CD4-positive, alpha-beta memory T cell (primary cell): ENCODE data around the gene ZSCAN20. TPM values are rescaled to one million over a fixed set of nuclear protein-coding genes. Genes with fewer than 3 reads are reported as not detected.

ENCODE experiments used
- CTCF ChIA-PET: fragments of 350-600 bp; sonication (Branson Sonifier 250); formaldehyde crosslinking; loops from one replicate; lab custom pipeline; 2021; ENCODE audit warnings: inconsistent platforms; ENCODE audit not compliant: partially characterized antibody; lab: Charles Lee
- POLR2A ChIA-PET: fragments of 350-600 bp; sonication (Branson Sonifier 250); formaldehyde crosslinking; loops from one replicate; lab custom pipeline; 2021; ENCODE audit not compliant: partially characterized antibody; lab: Charles Lee
- DNase-seq, 5 donors: peaks; one replicate each; pipeline versions ENCODE4 v3.0.0 to v3.0.0-alpha.2; 2020 to 2022; ENCODE audit warnings: mixed read lengths in 1 of 5
- H3K27ac ChIP-seq: one replicate; pipeline ENCODE4 v1.7.0; 2013; ENCODE audit warnings: low read depth, low read length
- H3K27me3 ChIP-seq: 2 replicates; pipeline ENCODE4 v1.7.0; 2013; ENCODE audit warnings: mild to moderate bottlenecking, low read length, moderate library complexity; ENCODE audit not compliant: insufficient read depth
- H3K36me3 ChIP-seq: 2 replicates; pipeline ENCODE4 v1.7.0; 2013; ENCODE audit warnings: mild to moderate bottlenecking, low read length, moderate library complexity; ENCODE audit not compliant: insufficient read depth
- H3K4me1 ChIP-seq: 2 replicates; pipeline ENCODE4 v1.7.0; 2013; ENCODE audit warnings: mild to moderate bottlenecking, low read length, moderate library complexity; ENCODE audit not compliant: insufficient read depth
- H3K4me3 ChIP-seq, 2 donors: one replicate each; pipeline ENCODE4 v1.7.0; 2013; ENCODE audit warnings: low read length in 2 of 2, mild to moderate bottlenecking in 1 of 2
- H3K9me3 ChIP-seq, 2 donors: one replicate each; pipeline ENCODE4 v1.7.0; 2013; ENCODE audit warnings: low read length in 2 of 2, control low read depth in 1 of 2; ENCODE audit not compliant: control insufficient read depth in 1 of 2
- H3K27ac Mint-ChIP-seq, 7 donors: one replicate each; pipeline ENCODE4 v1.8.0; 2020 to 2021; ENCODE audit warnings: mixed read lengths in 7 of 7, mild to moderate bottlenecking in 6 of 7, inconsistent platforms in 3 of 7, moderate library complexity in 3 of 7
- H3K27me3 Mint-ChIP-seq, 2 donors: one replicate each; pipeline ENCODE4 v1.8.0; 2020 to 2021; ENCODE audit warnings: mixed read lengths in 2 of 2
- H3K36me3 Mint-ChIP-seq, 2 donors: one replicate each; pipeline ENCODE4 v1.8.0; 2020 to 2021; ENCODE audit warnings: mixed read lengths in 2 of 2, inconsistent platforms in 1 of 2, mild to moderate bottlenecking in 1 of 2
- H3K4me1 Mint-ChIP-seq, 4 donors: one replicate each; pipeline ENCODE4 v1.8.0; 2020 to 2021; ENCODE audit warnings: mixed read lengths in 4 of 4, mild to moderate bottlenecking in 1 of 4
- H3K4me3 Mint-ChIP-seq, 8 donors: one replicate each; pipeline ENCODE4 v1.8.0; 2020 to 2021; ENCODE audit warnings: mixed read lengths in 8 of 8, mild to moderate bottlenecking in 7 of 8, moderate library complexity in 6 of 8, inconsistent platforms in 3 of 8
- H3K9me3 Mint-ChIP-seq, 8 donors: one replicate each; pipeline ENCODE4 v1.8.0; 2020 to 2021; ENCODE audit warnings: mixed read lengths in 8 of 8, mild to moderate bottlenecking in 5 of 8, inconsistent platforms in 3 of 8, moderate library complexity in 1 of 8
- intact Hi-C: fragments of 100-400 bp; cut with micrococcal nuclease; formaldehyde crosslinking; loops from one replicate; pipeline ENCODE4 v1.15.1; 2023
- polyA plus RNA-seq, 2 donors: library from polyadenylated mRNA; unstranded; fragments of 300-500 nt; fragmentation: Illumina TruSeq; gene quantifications; one replicate each; pipeline ENCODE4 v1.2.3, GENCODE V29; 2021
- total RNA-seq, 2 experiments: library from RNA; stranded (reverse); gene quantifications; one replicate each; pipeline ENCODE4 v1.2.3, GENCODE V29; 2021

Gene ZSCAN20
- total and polyA plus RNA-seq, 4 experiments from 2014 or later: 0.73 to 3.9 (median 3.8) TPM; not detected in 1

DNA sequence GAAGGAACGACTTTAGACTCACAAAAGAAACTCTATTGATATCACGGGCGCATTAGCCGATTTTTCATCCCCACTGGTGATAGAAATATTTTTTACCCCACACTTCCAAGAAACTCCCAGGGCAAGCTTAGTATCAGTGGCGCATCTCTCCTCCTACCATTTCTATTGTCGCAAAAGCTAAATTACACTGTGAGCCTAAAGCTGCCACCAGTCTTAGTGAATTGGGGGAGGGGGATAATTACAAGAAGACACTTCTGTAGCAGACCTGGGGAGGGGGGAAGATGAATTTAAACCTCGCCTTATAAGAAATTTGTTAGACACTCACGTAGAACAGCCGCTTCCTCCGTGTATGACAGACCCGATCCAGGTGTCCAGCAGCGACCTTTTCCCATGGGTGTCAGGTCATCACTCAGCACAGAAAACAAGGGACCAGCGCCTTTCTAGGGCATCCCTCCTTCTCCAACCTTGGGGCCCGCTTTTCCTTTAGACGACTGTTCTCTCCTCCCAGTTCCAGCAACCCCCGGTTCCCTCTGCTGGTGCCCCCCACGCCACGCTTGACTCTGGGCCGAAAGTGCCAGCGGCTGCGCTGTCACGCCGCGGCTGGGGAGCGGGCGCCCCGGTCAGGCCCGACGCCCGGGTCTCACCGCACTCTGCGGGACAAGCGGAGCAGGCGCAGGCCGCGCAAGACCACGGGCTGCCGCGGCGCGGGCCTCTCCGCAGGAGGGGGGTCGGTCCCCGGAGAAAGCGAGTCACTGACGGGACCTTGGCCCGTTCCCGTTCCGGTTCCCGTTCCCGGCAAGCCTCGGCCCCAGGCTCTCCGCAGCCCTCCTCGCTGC lies 42.4 kb upstream of the ZSCAN20 start:
- H3K27ac Mint-ChIP-seq: peak overlapping the region in 4 of 7 donors; percentile 25 to 69 (median 51)
- POLR2A ChIA-PET: no interaction called here
- no peaks in the 10 kb centered on the region for H3K9me3 ChIP-seq

DNA sequence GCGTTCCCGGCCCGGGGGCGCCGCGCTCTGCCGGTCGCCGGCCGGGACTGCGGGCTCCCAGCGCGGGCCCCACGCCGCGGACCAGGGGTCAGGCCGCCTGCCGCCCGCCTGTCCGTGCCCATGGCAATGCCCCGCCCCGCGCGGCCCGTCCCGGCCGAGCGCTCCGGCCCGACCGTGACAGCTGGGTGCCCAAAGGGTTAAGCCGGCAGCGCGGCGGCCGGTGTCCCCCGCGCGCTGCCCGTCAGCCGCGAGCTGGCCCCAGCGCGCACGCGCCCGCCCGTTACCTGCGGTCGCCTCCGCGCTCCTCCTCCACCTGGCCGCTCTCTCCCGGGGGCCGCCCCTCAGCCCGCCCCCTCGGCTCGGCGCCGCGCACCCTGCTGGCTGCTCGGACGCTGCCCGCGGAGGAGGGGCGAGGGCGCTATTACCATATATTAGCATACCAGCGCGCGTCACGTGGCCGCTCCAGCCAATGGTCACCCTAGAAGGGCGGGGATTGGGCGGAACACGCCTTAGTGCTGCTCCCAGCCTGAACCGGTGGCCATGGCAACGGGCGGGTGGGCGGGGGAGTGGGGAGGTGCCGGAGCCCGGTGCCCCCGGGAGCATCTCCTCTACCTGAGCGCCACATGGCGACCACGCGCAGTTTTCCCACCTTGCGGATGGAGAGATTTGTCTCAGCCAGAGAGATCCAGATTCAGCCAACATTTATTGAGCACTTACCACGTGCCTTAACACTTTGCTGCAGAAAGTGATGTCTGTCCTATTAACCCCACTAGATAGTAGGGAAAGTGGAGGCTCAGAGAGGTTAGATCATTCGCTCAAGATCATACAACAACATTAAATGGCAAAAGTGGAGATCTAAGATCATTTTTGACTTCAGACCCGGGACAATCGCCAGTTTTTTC lies 41.5 kb upstream of the ZSCAN20 start, which contains the start of gene PHC2:
PHC2 (minus strand) TSS at position 404 of the 902 bp plus-strand sequence. CDS start 55,556 bp downstream, outside the sequence.
- intact Hi-C loops: loop anchor here (5.0 kb wide), 1 partner anchor 79 kb away; no protein-coding TSS in a partner anchor
- H3K9me3 ChIP-seq: no peaks in the 10 kb centered on the region
- H3K36me3 ChIP-seq: no peaks in the 10 kb centered on the region
- H3K4me3 Mint-ChIP-seq: peak within 1 kb of the TSS; percentile 4 to 83 (median 70)
- peaks cover 3% of the 10 kb centered on the region for H3K27me3 ChIP-seq
- peak within 1 kb of the TSS in 1 of 2 donors; percentile 41 for H3K4me3 ChIP-seq
- H3K4me1 ChIP-seq: peaks cover 10% of the 10 kb centered on the region
- ChIA-PET POLR2A (no interaction called here), CTCF (interaction anchor here (1.4 to 2.2 kb wide), 3 partner anchors 9 to 136 kb away, joined by 4 to 9 read pairs (median 8); partner anchors contain the start of gene ZSCAN20)
- H3K9me3 Mint-ChIP-seq: no peaks in the 10 kb centered on the region
- peaks cover 4 to 6% of the 10 kb centered on the region in 2 donors for H3K27me3 Mint-ChIP-seq
- peaks cover 2 to 5% (median 4%) of the 10 kb centered on the region in 4 donors for H3K4me1 Mint-ChIP-seq
- peak within 1 kb of the TSS; percentile 53 to 83 (median 65) for H3K27ac Mint-ChIP-seq
- H3K36me3 Mint-ChIP-seq: no peaks in the 10 kb centered on the region
- DNase-seq: peak; percentile 89 to 97 (median 92)
- H3K27ac ChIP-seq: no peak within 1 kb of the TSS

More for the DNA sequence above, 42.4 kb upstream of the ZSCAN20 start:
- no peaks in the 10 kb centered on the region for H3K36me3 Mint-ChIP-seq
- Histone ChIP-seq H3K27me3 (peaks cover 3% of the 10 kb centered on the region), H3K4me3 (peak overlapping the region in 1 of 2 donors; percentile 41), H3K4me1 (peaks cover 10% of the 10 kb centered on the region), H3K27ac (no peak overlapping the region), H3K36me3 (no peaks in the 10 kb centered on the region)
- CTCF ChIA-PET: no interaction called here
- intact Hi-C loops: loop anchor here (5.0 kb wide), 1 partner anchor 78 kb away; no protein-coding TSS in a partner anchor
- peak overlapping the region in 1 of 8 donors; percentile 83 for H3K4me3 Mint-ChIP-seq
- peak in 3 of 5 donors; percentile 4 to 37 (median 20) for DNase-seq
- H3K9me3 Mint-ChIP-seq: no peaks in the 10 kb centered on the region
- peaks cover 7 to 14% of the 10 kb centered on the region in 2 donors for H3K27me3 Mint-ChIP-seq
- peaks cover 2 to 5% (median 4%) of the 10 kb centered on the region in 4 donors for H3K4me1 Mint-ChIP-seq

DNA sequence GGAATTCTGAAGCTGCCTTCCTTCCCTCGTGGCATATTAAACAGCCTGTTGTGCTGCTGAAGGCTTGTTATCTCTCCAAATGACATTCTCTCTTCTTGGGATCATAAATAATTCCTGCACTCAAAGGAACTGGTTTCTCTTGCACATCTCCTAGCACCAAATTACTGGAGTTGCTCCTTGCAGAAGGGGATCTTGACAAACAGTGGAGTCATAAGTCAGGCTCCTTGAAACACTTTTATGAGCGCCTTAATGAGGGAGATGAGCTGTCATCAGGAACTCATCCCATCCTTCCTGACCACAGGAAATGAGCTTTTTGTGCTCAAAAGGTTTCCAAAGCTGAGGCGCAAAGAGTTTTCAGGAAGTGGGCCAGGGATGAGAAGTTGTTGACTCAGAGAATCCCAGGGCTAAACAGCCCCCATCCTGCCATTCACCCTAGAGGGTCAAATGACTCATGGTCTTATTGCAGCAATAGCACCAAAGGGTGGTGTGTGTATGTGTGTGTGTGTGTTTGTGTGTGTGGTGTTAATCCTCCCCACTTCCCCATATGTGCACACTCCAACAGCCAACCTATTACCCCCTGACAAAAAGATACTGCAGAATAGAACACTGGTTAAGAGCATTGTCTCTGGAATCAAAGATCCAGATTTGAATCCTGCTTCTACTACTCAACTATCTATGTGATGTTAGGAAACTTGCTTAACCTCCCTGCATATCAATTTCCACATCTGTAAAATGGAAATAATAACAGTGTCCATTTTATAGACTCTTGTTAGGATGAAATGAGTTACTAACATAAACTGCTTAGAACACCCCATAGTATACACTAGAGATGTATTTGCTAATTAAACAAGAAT lies 38.7 kb upstream of the ZSCAN20 start:
- Mint-ChIP-seq H3K4me3 (no peak overlapping the region), H3K4me1 (peaks cover 2 to 5% (median 4%) of the 10 kb centered on the region in 4 donors), H3K9me3 (no peaks in the 10 kb centered on the region), H3K27ac (peak overlapping the region in 2 of 7 donors; percentile 41 to 59), H3K27me3 (peaks cover 0 to 2% of the 10 kb centered on the region in 2 donors), H3K36me3 (no peaks in the 10 kb centered on the region)
- intact Hi-C loops: loop anchor here (5.0 kb wide), 1 partner anchor 81 kb away; no protein-coding TSS in a partner anchor
- no peak overlapping the region for H3K4me3 ChIP-seq
- no peaks in the 10 kb centered on the region for H3K36me3 ChIP-seq
- ChIA-PET POLR2A (no interaction called here), CTCF (interaction anchor here (2.2 kb wide), 1 partner anchor 38 kb away, joined by 8 read pairs; the partner anchor contains the start of gene ZSCAN20)
- no peak for DNase-seq
- peaks cover 10% of the 10 kb centered on the region for H3K4me1 ChIP-seq
- no peak overlapping the region for H3K27ac ChIP-seq
- no peaks in the 10 kb centered on the region for H3K27me3 ChIP-seq
- no peaks in the 10 kb centered on the region for H3K9me3 ChIP-seq

DNA sequence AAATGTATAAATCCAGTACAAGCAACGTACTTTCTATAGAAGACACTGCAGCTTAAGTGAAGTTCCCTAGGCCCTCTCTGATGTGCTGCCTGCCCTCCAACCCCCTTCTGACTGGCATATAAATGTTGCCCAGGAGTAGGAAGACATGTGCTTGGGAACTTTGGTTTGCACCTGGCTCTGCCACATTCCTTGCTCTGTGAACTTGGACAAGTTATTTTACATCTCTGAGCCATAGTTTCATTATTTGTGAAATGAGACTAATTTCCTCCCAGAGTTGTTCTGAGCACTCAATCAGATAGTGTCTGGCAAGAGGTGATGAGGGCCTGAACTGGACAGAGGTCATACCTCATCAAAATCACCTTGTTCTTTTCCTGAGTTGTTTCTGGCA lies 38.1 kb upstream of the ZSCAN20 start:
- Histone ChIP-seq H3K27me3 (no peaks in the 10 kb centered on the region), H3K9me3 (no peaks in the 10 kb centered on the region), H3K4me1 (peaks cover 10% of the 10 kb centered on the region), H3K4me3 (no peak overlapping the region), H3K36me3 (no peaks in the 10 kb centered on the region), H3K27ac (no peak overlapping the region)
- peaks cover 2 to 5% (median 4%) of the 10 kb centered on the region in 4 donors for H3K4me1 Mint-ChIP-seq
- H3K36me3 Mint-ChIP-seq: no peaks in the 10 kb centered on the region
- POLR2A ChIA-PET: no interaction called here
- H3K9me3 Mint-ChIP-seq: no peaks in the 10 kb centered on the region
- H3K4me3 Mint-ChIP-seq: no peak overlapping the region
- H3K27ac Mint-ChIP-seq: no peak overlapping the region
- intact Hi-C loops: loop anchor here (5.0 kb wide), 1 partner anchor 82 kb away; no protein-coding TSS in a partner anchor
- CTCF ChIA-PET: no interaction called here
- peaks cover 2 to 3% of the 10 kb centered on the region in 2 donors for H3K27me3 Mint-ChIP-seq
- DNase-seq: no peak

DNA sequence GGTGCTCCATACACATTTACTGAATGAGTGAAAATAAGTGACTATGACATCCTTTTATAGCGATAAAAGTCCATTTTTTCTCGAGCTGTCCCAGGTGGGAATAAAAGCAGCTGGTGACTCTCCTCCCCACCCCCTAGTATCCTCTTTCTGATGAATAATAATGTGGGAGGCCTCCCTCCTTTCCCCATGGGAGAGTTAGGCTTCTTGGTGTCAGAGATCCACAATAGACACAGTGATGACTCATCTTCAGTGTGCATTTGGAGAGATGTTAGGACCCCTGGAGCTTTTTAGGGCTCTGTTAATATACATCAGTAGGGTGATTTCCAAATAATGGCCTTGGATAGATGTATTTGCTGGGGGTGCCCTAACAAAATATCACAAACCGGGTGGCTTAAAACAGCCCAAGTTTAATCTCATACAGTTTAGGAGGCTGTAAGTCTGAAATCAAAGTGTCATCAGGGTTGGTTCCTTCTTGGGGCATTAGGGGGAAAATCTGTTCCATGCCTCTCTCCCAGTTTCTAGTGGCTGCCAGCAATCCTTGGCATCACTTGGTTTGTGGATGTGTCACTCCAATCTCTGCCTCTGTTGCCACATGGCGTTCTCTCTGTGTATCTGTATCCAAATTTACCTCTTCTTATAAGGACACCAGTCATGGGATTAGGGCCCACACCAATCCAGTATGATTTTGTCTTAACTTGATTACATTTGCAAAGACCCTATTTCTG lies 37.2 kb upstream of the ZSCAN20 start:
- H3K27me3 Mint-ChIP-seq: peaks cover 6 to 8% of the 10 kb centered on the region in 2 donors
- CTCF ChIA-PET: no interaction called here
- POLR2A ChIA-PET: no interaction called here
- peak overlapping the region in 1 of 7 donors; percentile 21 for H3K27ac Mint-ChIP-seq
- no peaks in the 10 kb centered on the region for H3K36me3 ChIP-seq
- H3K9me3 Mint-ChIP-seq: no peaks in the 10 kb centered on the region
- peaks cover 2 to 5% (median 4%) of the 10 kb centered on the region in 4 donors for H3K4me1 Mint-ChIP-seq
- peaks cover 3% of the 10 kb centered on the region for H3K4me1 ChIP-seq
- H3K27ac ChIP-seq: no peak overlapping the region
- no peaks in the 10 kb centered on the region for H3K36me3 Mint-ChIP-seq
- no peak overlapping the region for H3K4me3 ChIP-seq
- H3K4me3 Mint-ChIP-seq: no peak overlapping the region
- no peaks in the 10 kb centered on the region for H3K9me3 ChIP-seq
- peaks cover 4% of the 10 kb centered on the region for H3K27me3 ChIP-seq
- intact Hi-C loops: no loop called here
- no peak for DNase-seq
